RWPE2 (cell line): ENCODE results near the gene MT1F.
"Not testable (repeated sequence)": the region's sequence is repeated elsewhere in the genome, so short reads cannot be mapped to it uniquely, and the experiment has no call there.

ENCODE experiments used
- ATAC-seq: fragments of 200-7000 bp; cut with Tn5 transposase; 3 replicates; pipeline ENCODE4 v1.9.1; 2021; ENCODE audit warnings: low read depth
- DNase-seq: peaks from one replicate; pipeline ENCODE4 v3.0.0-alpha.2; 2020; ENCODE audit warnings: low spot score
- H3K27ac ChIP-seq: fragments of 450-650 bp; 2 replicates; pipeline ENCODE4 v1.5.1; 2017; ENCODE audit warnings: mild to moderate bottlenecking; ENCODE audit not compliant: poor library complexity, severe bottlenecking
- H3K27me3 ChIP-seq: fragments of 250-450 bp; sonication (Bioruptor Pico); 2 replicates; pipeline ENCODE4 v1.5.1; 2021; ENCODE audit warnings: mild to moderate bottlenecking, moderate library complexity; ENCODE audit not compliant: insufficient read depth, poor library complexity, severe bottlenecking
- H3K36me3 ChIP-seq: fragments of 250-450 bp; sonication (Bioruptor Pico); 2 replicates; pipeline ENCODE4 v1.5.1; 2020; ENCODE audit warnings: low read depth, mild to moderate bottlenecking, moderate library complexity
- H3K4me1 ChIP-seq: fragments of 250-450 bp; sonication (Bioruptor Pico); 2 replicates; pipeline ENCODE4 v1.5.1; 2021; ENCODE audit warnings: mild to moderate bottlenecking, moderate library complexity; ENCODE audit not compliant: insufficient read depth, poor library complexity, severe bottlenecking
- H3K4me3 ChIP-seq: fragments of 250-450 bp; sonication (Bioruptor Pico); 2 replicates; pipeline ENCODE4 v1.5.1; 2021; ENCODE audit warnings: mild to moderate bottlenecking, moderate library complexity; ENCODE audit not compliant: severe bottlenecking
- H3K9me3 ChIP-seq: fragments of 250-450 bp; sonication (Bioruptor Pico); 2 replicates; pipeline ENCODE4 v1.5.1; 2021; ENCODE audit warnings: mild to moderate bottlenecking, moderate library complexity; ENCODE audit not compliant: severe bottlenecking
- CTCF ChIP-seq: fragments of 450-650 bp; IDR thresholded peaks from one replicate; pipeline ENCODE4 v1.5.1; 2017; ENCODE audit warnings: mild to moderate bottlenecking, moderate library complexity; ENCODE audit not compliant: poor library complexity, severe bottlenecking

Gene MT1F

GRCh38 chr16:56620339-56620897 lies 37.3 kb upstream of the MT1F start:
- Histone ChIP-seq H3K36me3 (no peaks in the 10 kb centered on the region), H3K4me3 (no peak overlapping the region), H3K9me3 (no peaks in the 10 kb centered on the region), H3K27me3 (no peaks in the 10 kb centered on the region), H3K4me1 (peaks cover 2% of the 10 kb centered on the region), H3K27ac (no peak overlapping the region)
- DNase-seq (no peak), ATAC-seq (no peak)
- no peak for TF ChIP-seq CTCF

- H3K4me3 ChIP-seq, H3K36me3 ChIP-seq, H3K4me1 ChIP-seq, H3K9me3 ChIP-seq, H3K27ac ChIP-seq, ATAC-seq, DNase-seq, H3K27me3 ChIP-seq: not testable (repeated sequence)
Observed at GRCh38 chr16:56621665-56622445, 35.9 kb upstream of the MT1F start.

GRCh38 chr16:56623184-56623583 lies 34.6 kb upstream of the MT1F start:
- DNase-seq, H3K27ac ChIP-seq, H3K4me3 ChIP-seq, H3K9me3 ChIP-seq, ATAC-seq, H3K4me1 ChIP-seq, H3K27me3 ChIP-seq: not testable (repeated sequence)
- peaks cover 11% of the 10 kb centered on the region for H3K36me3 ChIP-seq

- Histone ChIP-seq H3K4me3 (no peak overlapping the region), H3K4me1 (peaks cover 5% of the 10 kb centered on the region), H3K36me3 (peaks cover 11% of the 10 kb centered on the region), H3K27me3 (no peaks in the 10 kb centered on the region), H3K27ac (no peak overlapping the region), H3K9me3 (no peaks in the 10 kb centered on the region)
- no peak for DNase-seq
- no peak for ATAC-seq
- no peak for TF ChIP-seq CTCF
Observed at GRCh38 chr16:56623637-56624036, 34.1 kb upstream of the MT1F start.

- Histone ChIP-seq H3K4me3 (peak within 1 kb of the TSS; percentile 43), H3K4me1 (peaks cover 5% of the 10 kb centered on the region), H3K27me3 (no peaks in the 10 kb centered on the region), H3K27ac (peak within 1 kb of the TSS; percentile 87), H3K9me3 (no peaks in the 10 kb centered on the region), H3K36me3 (peaks cover 11% of the 10 kb centered on the region)
- TF ChIP-seq CTCF: no peak
- ATAC-seq (peak; percentile 82), DNase-seq (no peak)
Observed at GRCh38 chr16:56625140-56625942, 32.4 kb upstream of the MT1F start, which contains the start of gene MT1E. Gene MT1E (plus strand): TSS chr16:56625781. CDS start chr16:56625852, 71 bp downstream.
